Stimulated activated CD4-positive, alpha-beta T cell treated with anti-CD3 and anti-CD28 coated beads, Interleukin-15, amount 100 ng/mL, for 24 hours (primary cell): Measurements from ENCODE around the gene FBXL14.
"Not testable (repeated sequence)": the region's sequence is repeated elsewhere in the genome, so short reads cannot be mapped to it uniquely, and the experiment has no call there.

Experiments
- DNase-seq: peaks from one replicate; pipeline ENCODE4 v3.0.0-alpha.2; 2020

The FBXL14 gene

GRCh38 chr12:1566449-1567135 is 27.8 kb downstream of the FBXL14 start:
- DNase-seq, result no peak

DNA sequence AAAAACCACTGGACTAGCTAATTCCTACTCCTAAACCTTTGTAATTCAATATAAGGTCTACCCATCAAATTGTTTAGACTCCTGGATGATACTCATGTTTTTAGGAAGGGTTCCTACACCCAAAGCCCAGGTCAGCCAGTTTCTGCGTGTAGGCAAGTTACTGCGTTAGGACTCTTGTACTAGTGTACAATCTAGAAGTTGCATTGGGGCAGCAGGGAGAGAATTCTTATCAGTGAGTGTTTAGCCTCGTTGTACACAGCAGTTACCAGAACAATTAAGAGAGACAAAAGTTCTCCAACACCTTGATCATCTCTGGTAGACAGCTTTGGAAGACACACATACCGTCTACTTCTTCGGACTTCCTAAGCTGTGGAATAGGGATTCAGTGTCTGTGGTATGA is 29.2 kb downstream of the FBXL14 start:
- DNase-seq, result no peak

DNA sequence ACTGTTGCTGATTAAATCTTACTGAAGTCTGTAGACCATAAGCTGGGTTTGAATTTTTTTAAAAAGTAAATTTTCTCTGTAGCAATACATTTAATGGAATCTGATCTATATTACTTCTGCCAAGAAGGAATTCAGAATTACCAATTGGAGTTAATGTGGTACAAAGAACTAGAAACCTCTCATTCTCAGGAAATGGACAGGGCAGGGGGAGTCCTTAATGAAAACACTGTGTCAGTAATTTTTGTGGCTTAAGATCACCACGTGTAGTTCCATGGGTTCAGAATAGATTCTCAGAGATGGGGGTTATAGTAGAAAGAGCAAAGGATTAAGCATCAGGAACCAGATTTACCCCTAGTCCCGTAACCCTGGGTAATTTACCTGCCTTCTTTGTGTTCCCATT is 30.3 kb downstream of the FBXL14 start:
- no peak for DNase-seq

DNA sequence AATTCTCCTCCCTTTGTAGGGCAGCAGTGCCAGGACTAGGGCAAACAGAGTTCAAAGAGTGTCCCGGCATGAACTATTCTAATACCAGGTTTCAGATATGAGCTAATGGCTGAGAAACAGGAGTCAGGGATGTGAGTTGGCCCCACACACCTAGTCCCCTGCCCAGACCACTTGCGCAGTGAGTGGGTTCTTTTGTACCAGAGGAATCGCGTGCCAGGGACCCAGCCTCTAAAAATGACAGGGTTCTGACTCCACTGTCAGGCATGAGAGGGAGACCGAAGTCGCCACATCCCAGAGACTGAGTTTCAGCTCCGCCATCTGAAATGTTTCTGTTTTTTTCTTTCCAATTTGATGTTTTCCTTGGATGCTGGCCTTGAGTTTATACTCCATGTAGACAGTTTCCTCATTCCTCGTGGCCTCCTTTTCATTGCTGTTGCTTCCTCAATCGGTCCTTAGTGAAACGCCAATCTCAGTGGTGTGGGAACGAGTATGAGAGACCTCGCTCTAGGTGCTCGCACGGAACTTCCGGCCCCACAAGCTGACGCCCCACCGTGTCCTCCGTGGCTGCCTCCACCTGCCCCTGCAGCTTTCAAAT is 31.5 kb downstream of the FBXL14 start:
- DNase-seq, result no peak

DNA sequence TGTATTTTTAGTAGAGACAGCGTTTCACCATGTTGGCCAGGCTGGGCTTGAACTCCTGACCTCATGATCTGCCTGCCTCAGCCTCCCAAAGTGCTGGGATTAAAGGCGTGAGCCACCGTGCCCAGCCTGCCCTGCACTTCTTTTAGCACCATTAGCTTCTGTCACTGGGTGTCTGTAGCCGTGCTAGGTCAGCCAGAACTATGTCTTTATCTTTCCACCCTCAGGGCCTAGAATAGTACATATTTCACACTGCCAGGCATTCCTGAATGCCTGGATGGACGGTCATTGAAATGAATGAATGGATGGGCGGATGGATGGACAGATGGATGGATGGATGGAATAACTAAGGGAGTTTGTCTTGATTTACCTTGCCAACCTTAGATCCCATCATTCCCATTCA is 33.7 kb downstream of the FBXL14 start:
- no peak for DNase-seq

DNA sequence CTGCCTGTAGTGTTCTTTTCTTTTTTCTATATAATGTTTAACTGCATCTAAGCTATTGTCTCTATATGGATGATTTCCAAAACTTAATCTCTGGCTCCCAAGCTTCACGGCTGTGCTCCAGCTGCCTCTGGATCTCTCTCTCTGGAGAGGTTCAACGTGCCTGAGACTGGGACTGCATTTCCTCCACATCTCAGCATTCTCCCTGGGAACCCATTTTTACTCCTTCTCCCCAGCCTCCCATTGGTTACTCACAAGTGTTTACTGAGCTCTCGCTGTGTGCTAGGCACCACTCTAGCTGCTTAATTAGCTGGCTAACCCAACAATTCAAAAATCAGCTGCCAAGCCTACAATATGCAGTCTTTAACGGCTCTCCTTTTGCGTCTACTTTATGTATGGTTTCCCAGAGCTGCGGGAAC is 34.7 kb downstream of the FBXL14 start:
- no peak for DNase-seq

DNA sequence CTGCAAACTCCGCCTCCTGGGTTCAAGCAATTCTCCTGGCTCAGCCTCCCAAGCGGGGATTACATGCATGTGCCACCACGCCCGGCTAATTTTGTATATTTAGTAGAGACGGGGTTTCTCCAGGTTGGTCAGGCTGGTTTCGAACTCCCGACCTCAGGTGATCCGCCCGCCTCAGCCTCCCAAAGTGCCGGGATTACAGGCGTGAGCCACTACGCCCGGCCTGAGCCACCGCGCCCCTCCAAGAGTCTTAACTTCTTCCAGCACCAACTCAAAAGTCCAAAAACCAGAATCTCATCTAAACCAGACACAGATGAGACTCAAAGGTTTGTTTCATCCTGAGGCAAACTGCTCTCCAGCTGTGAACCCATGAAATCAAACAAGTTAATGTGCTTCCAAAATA is 36.3 kb downstream of the FBXL14 start:
- DNase-seq, result not testable (repeated sequence)

DNA sequence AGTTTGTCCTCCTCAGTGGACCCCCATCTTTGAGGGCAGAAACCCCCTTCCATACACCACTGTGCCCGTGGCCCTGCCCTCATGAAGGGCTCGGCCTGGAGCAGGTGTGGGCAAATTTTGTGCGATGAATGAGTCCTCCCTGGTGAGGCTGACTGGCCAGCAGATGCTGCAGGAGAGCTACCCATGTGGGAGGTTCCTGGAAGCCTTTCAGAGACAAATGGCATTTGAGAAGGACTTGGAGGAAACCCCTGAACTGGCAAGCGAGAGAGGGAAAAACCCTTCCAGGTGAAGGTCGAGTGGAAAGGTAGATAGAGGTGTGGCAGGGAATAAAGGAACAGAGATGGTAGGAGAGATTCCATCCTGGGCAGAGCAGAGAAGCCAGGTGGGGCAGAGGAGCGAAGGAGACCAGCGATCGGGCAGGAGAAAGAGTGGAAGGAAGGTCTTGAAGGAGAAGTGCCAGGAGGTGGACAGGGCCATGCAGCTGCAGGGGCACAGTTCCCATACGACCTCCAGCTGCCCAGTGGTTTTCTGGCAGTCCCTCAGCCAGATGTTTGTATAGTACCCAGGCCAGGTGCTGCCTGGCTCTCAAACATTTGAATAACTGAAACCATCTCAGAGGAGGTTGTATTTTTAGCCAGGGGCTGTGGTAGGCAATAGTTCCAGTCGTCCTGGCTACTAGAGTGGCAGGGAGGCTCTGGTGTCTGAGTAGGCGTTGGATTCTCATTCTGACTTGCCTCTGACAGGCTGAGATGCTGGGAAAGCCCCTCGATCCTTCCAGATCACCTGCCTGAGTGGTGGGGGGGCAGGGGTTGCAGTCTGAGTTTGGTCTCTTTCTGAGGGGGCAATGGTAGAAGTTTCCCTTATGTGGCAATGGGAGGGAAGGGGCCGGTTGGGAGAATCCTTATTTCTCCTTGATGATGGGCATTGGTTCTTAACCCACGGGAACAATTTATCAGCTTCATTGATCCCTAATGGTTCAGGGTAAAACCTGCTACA is 40.1 kb downstream of the FBXL14 start:
- peak; percentile 68 for DNase-seq

GRCh38 chr12:1553536-1553935 is 40.8 kb downstream of the FBXL14 start:
- DNase-seq, result no peak

DNA sequence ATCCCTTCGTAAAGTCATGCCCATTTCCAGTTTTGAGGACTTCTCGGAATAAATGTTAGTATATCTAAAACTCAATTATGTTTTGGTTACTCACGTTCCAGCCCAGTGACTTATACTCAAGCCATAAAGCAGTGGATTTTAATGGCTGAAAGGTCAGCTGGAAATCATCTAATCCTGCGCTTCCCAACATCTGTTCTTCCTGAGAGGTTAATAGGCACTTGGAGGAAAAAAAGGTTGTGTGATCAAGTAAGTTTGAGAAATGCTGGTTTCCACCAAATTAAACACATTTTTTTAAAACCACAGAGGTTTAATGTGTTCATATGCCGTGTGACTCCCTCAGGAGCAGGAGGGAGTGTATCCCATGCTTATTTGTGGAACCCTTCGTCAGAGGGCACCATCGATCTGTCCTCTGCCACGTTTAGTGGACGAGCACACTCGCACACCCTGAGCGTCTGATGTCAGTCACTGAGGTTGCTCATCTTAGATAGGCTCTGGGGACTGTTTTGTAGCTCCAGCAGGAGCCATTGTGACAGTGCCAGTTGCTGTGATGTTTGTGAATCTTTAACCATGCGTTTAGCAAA is 41.4 kb downstream of the FBXL14 start:
- DNase-seq, result no peak

- no peak for DNase-seq
Measured at GRCh38 chr12:1552171-1552570, 42.2 kb downstream of the FBXL14 start.

DNA sequence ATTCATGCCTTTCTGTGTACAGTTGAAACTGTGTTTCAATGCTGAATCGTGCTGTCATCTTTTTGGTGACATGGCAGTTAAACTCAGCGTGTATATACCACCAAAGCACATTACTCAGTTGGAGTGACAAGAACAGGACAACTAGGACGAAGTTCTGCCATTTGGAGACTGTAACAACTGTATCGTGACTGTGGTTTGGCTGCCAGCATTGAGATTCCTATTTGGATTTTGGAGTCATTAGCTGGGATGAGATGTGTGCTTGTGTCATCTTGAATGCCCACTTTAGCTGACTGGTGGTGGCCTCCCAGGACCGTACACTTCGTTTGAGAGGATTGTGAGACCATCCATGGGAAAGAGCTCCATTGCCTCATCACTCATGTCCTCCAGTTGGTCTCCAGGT is 42.9 kb downstream of the FBXL14 start:
- no peak for DNase-seq

- DNase-seq, result no peak
Measured at GRCh38 chr12:1546931-1547640, 47.3 kb downstream of the FBXL14 start.

DNA sequence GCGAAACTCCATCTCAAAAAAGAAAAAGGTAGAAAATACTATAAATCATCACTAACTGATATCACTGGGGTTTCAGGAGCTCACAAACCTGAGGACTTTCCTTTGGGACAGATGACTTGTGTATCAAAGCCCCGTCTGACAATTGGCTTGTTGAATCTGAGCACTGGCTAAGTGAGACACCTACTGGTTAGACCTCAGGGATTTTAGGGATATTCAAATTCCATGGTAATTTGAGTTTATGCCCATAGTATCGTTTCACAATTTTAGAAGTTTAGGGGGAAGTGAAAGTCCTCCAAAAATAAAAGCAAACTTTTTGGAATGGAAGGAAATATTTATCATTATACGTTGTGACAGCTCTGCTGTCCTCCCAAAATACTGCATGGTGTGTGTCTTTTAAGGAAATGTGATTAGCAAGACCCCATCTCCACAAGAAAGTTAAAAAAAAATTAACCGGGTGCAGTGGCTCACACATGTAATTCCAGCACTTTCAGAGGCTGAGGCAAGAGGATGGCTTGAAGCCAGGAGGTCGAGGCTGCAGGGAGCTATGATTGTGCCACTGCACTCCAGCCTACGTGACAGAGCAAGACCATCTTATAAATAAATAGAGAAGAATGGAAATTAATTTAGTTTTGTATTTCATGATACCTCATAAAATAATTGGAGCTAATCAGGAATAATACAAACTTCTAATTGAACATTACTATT is 49.2 kb downstream of the FBXL14 start:
- DNase-seq, result no peak

- DNase-seq, result no peak
Measured at GRCh38 chr12:1542599-1542998, 51.8 kb downstream of the FBXL14 start.

DNA sequence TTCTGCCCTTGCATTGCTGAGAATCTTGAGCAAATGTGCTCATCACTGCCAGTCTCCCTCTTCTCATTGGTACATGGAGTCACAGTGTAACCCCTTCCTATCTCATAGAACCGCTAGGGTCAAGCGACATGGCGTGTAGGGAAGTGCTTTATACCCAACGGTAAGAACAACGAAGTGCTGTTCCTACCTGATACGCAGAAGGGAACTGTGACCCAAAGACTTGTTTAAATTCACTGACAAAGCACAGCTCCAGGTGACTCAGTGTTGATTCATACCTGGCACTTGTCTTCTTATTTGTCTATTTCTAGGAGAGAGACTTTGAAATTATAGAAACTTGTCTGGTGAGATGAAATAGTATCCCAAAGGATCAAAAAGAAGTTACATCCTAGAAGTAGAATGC is 53.7 kb downstream of the FBXL14 start:
- DNase-seq, result no peak

GRCh38 chr12:1539135-1539534 is 55.2 kb downstream of the FBXL14 start:
- DNase-seq, result no peak

DNA sequence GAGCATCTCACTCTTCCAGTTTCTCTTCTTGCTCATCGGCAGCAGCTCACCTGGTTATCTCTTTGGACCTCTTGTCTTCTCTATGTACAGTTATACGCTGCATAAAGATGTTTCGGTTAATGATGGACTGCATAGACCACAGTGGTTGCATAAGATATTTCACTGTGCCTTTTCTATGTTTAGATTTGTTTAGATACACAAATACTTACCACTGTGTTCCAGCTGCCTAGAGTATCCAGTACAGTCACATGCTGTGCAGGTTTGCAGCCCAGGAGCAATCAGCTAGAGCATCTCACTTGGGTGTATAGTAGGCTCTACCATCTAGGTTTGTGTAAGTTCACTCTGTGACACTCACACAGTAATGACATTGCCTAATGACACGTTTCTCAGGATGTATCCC is 57.6 kb downstream of the FBXL14 start:
- no peak for DNase-seq

DNA sequence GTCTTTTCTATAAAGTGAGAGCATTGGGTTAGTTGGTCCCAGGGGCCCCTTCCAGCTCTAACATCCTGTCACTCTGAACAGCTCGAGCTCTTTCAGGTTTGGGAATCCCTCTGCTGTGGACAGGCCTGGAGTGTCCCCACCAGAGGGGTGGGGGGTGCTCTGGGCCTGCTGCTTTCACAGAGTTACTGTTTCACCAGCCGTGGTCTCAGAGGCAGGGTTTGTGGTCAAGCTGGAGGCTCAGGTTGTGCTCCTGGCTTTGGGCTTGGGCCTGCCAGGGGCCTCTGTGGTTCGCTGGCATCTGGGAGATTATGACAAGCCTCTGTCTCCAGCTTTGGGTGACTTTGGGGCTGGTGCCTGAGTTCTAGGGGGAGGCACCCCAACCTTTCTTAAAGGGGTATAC is 59.6 kb downstream of the FBXL14 start:
- no peak for DNase-seq

DNA sequence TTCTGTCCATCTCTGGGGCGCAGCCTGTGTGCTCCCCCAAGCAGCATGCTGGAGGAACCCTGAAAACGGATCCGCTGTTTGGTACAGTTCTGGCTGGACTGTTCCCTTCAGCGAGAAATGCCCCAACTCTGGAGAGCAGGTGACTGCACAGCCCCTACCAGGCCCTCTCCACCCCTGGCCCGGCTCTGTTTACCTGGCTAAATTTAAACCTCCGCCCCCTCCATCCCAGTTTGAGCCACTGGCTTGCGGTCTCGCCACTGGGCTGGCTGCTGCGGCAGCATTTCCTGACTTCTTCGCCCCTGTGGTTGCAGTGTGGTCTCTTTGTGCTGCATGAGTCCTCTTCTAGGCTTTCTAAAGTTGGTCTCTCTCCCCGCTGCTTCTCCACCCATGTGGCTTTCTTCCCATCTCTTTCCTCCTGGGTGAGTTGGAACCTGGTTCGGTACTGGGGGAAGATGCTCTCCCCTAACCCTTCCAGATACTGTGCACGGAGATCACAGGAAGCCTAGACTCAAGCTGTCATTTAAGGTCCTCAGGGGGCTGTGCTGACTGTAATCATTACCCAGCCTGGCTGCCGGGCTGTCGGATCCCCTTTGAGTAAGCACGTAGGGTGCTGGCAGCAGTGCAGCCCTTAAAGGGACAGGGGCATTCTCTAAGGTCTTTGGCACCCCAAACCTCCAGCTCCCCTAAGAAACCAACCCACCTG is 60.6 kb downstream of the FBXL14 start:
- DNase-seq, result peak; percentile 64

DNA sequence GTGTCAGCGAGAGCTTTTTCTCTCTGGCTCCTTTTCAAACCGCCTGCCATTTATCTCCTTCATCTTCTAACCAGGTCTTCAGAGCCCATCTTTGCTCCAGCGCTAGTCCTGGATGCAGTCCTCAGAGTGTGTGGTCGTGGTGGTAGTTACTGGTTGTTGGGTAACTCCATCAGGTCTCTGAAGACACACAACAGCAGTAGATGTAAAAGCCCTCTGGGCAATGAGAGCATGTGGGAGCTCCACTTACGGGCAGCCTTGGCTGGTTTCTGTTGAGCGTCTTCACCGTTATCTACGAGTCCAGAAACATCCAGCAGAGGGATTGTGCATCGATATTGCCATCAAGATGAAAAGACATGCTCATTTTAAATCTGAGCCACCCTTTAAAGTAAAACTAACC is 61.2 kb downstream of the FBXL14 start:
- DNase-seq, result peak; percentile 22
